HepG2 (cell line): ENCODE measurements around the gene PIK3CA. TPM values are rescaled to one million over a fixed set of nuclear protein-coding genes. Genes with fewer than 3 reads are reported as not detected.

ENCODE experiments used
- CREM ChIP-seq, 2 experiments: sonication (generic) in 1 of 2; formaldehyde crosslinking in 1 of 2; IDR thresholded peaks; 2 replicates each; pipeline versions ENCODE4 v1.4.0 to v1.6.1; 2016 to 2020; ENCODE audit warnings: antibody characterized with exemption in 1 of 2, mild to moderate bottlenecking in 1 of 2, missing genetic modification reagents in 1 of 2
- IRF2 ChIP-seq: IDR thresholded peaks from 2 replicates; pipeline ENCODE4 v1.6.1; 2018; ENCODE audit warnings: missing genetic modification reagents, missing compliant biosample characterization
- KLF12 ChIP-seq: sonication (generic); formaldehyde crosslinking; IDR thresholded peaks from 2 replicates; pipeline ENCODE4 v1.4.0; 2020; ENCODE audit warnings: missing genetic modification reagents, borderline replicate concordance
- MED1 ChIP-seq: sonication (generic); formaldehyde crosslinking; IDR thresholded peaks from 2 replicates; pipeline ENCODE4 v1.4.0; 2020; ENCODE audit warnings: missing genetic modification reagents
- MNT ChIP-seq: fragments of 450-650 bp; IDR thresholded peaks from 2 replicates; pipeline ENCODE4 v1.6.1; 2016
- ZEB1 ChIP-seq: IDR thresholded peaks from 2 replicates; pipeline ENCODE4 v1.6.1; 2012; ENCODE audit warnings: mild to moderate bottlenecking, low read depth, inconsistent platforms; ENCODE audit not compliant: insufficient replicate concordance
- ZMAT3 ChIP-seq: sonication (generic); formaldehyde crosslinking; conservative IDR thresholded peaks from 2 replicates; pipeline ENCODE4 v1.7.0; 2021; ENCODE audit warnings: missing genetic modification reagents
- polyA plus RNA-seq, 8 experiments: library from polyadenylated mRNA; depleted of rRNA in 3 of 8; stranded (reverse) in 7 of 8; unstranded in 1 of 8; fragments of >200 nt; fragmentation: Illumina TruSeq in 4 of 8; extraction: Trizol in 4 of 8; gene quantifications; 2 replicates each; pipeline versions ENCODE4 v1.2.1 to v1.2.3, GENCODE V29; 2011 to 2016; ENCODE audit warnings: low read depth in 4 of 8, missing spikeins in 1 of 8, mixed read lengths in 1 of 8; ENCODE audit not compliant: insufficient read depth in 1 of 8
- total RNA-seq, 5 experiments: library from RNA; depleted of rRNA; stranded (reverse); fragments of >200 nt; fragmentation: Illumina TruSeq; extraction: Trizol; gene quantifications; 2 replicates each; pipeline ENCODE4 v1.2.3, GENCODE V29; 2016; ENCODE audit warnings: low read depth in 1 of 5
- TF ChIP-seq, protein P1 (sequence below): IDR thresholded peaks from 2 replicates; pipeline ENCODE4 v1.4.0; 2020; ENCODE audit warnings: mild to moderate bottlenecking, missing genetic modification reagents

Gene PIK3CA
- total and polyA plus RNA-seq, 2 of the 13 experiments (the other 11 are each of a cell fraction or from before 2014, with no cell fraction given), result 5.7 to 11.4 TPM

DNA sequence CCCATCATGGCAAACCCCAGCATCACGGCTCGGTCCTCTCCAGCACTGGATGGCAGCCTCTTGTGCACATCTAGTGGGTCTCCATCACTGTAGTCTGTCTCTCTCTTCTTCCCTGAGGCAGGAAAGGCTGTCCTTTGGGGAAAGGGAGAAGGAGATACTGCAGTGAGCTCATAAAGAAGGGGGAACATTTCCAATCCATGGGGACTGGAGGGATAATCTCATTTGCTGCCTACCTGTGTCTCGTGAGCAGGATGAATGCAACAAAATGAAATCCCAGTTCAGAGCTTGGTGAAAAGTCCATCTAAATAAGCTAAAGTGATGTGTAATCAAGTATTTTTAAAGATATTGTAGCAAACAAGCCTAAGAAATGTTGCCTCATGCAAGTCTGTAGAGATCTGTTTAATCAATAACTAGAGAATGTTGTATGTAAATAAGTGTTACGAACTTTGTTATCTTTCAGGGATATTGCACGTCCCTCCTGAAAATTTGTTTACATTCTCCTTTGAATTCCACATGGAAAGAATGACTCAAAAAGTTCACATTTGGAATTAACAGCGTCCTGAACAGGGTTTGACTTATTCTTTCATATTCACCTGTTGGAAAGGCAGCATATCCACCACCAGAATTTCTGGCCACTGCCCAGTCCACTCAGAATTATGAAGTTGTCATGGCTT is 102.8 kb downstream of the PIK3CA start, which contains the start of gene KCNMB3 (continued):
- TF ChIP-seq ZEB1, result peak; percentile 47
- TF ChIP-seq CREM (IDR thresholded peaks at IDR 0.05), result peak; percentile 70
- no peak for TF ChIP-seq CREM (CRISPR knock-in tag; IDR thresholded peaks at IDR 0.05)
- 0 out of 2 replicates have a peak, but pooled peaks have one; percentile 72 for TF ChIP-seq MED1
- TF ChIP-seq KLF12 (CRISPR knock-in tag), result no peak
- TF ChIP-seq, protein P1, sequence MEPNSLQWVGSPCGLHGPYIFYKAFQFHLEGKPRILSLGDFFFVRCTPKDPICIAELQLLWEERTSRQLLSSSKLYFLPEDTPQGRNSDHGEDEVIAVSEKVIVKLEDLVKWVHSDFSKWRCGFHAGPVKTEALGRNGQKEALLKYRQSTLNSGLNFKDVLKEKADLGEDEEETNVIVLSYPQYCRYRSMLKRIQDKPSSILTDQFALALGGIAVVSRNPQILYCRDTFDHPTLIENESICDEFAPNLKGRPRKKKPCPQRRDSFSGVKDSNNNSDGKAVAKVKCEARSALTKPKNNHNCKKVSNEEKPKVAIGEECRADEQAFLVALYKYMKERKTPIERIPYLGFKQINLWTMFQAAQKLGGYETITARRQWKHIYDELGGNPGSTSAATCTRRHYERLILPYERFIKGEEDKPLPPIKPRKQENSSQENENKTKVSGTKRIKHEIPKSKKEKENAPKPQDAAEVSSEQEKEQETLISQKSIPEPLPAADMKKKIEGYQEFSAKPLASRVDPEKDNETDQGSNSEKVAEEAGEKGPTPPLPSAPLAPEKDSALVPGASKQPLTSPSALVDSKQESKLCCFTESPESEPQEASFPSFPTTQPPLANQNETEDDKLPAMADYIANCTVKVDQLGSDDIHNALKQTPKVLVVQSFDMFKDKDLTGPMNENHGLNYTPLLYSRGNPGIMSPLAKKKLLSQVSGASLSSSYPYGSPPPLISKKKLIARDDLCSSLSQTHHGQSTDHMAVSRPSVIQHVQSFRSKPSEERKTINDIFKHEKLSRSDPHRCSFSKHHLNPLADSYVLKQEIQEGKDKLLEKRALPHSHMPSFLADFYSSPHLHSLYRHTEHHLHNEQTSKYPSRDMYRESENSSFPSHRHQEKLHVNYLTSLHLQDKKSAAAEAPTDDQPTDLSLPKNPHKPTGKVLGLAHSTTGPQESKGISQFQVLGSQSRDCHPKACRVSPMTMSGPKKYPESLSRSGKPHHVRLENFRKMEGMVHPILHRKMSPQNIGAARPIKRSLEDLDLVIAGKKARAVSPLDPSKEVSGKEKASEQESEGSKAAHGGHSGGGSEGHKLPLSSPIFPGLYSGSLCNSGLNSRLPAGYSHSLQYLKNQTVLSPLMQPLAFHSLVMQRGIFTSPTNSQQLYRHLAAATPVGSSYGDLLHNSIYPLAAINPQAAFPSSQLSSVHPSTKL, result peak; percentile 93
- TF ChIP-seq IRF2 (CRISPR knock-in tag), result 0 out of 2 replicates have a peak, but pooled peaks have one; percentile 29
- TF ChIP-seq MNT, result peak; percentile 37; the same call in 1 of the 2 replicates
- no peak for TF ChIP-seq ZMAT3 (CRISPR knock-in tag)
